NCI-H2196 treated with DMSO at 0.1 percent for 48 hours (cell line): ENCODE data around the gene LCLAT1.

ENCODE experiments used
- DNase-seq: peaks from one replicate; lab custom pipeline; 2025; ENCODE audit not compliant: unreplicated experiment; lab: John Stamatoyannopoulos, UW

The LCLAT1 gene

GRCh38 chr2:30422444-30423040 is 24.5 kb upstream of the LCLAT1 start:
- no peak for DNase-seq

- DNase-seq = no peak
These were observed 22.8 kb upstream of the LCLAT1 start for GRCh38 chr2:30424231-30424630.

GRCh38 chr2:30425326-30425725 is 21.7 kb upstream of the LCLAT1 start:
- DNase-seq = no peak

- DNase-seq = no peak
These were observed 19.3 kb upstream of the LCLAT1 start for GRCh38 chr2:30427606-30428347.

GRCh38 chr2:30428348-30428662 is 18.7 kb upstream of the LCLAT1 start:
- DNase-seq = no peak

GRCh38 chr2:30428827-30429461 is 18.1 kb upstream of the LCLAT1 start:
- no peak for DNase-seq

GRCh38 chr2:30433541-30434299 is 13.3 kb upstream of the LCLAT1 start:
- no peak for DNase-seq

GRCh38 chr2:30434708-30435107 is 12.3 kb upstream of the LCLAT1 start:
- DNase-seq = no peak

GRCh38 chr2:30436859-30437435 is 10.1 kb upstream of the LCLAT1 start:
- no peak for DNase-seq

- no peak for DNase-seq
These were observed 9.1 kb upstream of the LCLAT1 start for GRCh38 chr2:30437809-30438548.

- DNase-seq = no peak
These were observed 7.8 kb upstream of the LCLAT1 start for GRCh38 chr2:30439296-30439695.

- no peak for DNase-seq
These were observed 7.2 kb upstream of the LCLAT1 start for GRCh38 chr2:30439879-30440278.

- no peak for DNase-seq
These were observed 6.0 kb upstream of the LCLAT1 start for GRCh38 chr2:30441023-30441422.

GRCh38 chr2:30443081-30443480 is 4.0 kb upstream of the LCLAT1 start:
- DNase-seq = no peak

GRCh38 chr2:30444273-30444672 is 2.8 kb upstream of the LCLAT1 start:
- no peak for DNase-seq

GRCh38 chr2:30445266-30445821 is 1.7 kb upstream of the LCLAT1 start:
- DNase-seq = no peak

- no peak for DNase-seq
These were observed 371 bp upstream of the LCLAT1 start for GRCh38 chr2:30446602-30447148.

- no peak for DNase-seq
These were observed 1.3 kb downstream of the LCLAT1 start for GRCh38 chr2:30448308-30448707.

- DNase-seq = no peak
These were observed 1.8 kb downstream of the LCLAT1 start for GRCh38 chr2:30448866-30449265.

- DNase-seq = no peak
These were observed 3.0 kb downstream of the LCLAT1 start for GRCh38 chr2:30450025-30450424.
